ENCODE measurements around the gene NDUFAF8.

The NDUFAF8 gene

GRCh38 chr17:81197409-81197795 is 41.7 kb upstream of the NDUFAF8 start:
- H3K36me3 ChIP-seq (ENCODE audit: low read depth), result peaks cover 10% of the 10 kb centered on the region
- no peaks in the 10 kb centered on the region for H3K4me1 ChIP-seq (ENCODE audit: insufficient read depth, poor library complexity, severe bottlenecking)
- no peak for ATAC-seq (ENCODE audit: low read depth)
- no peak for TF ChIP-seq CTCF (IDR thresholded peaks at IDR 0.05; ENCODE audit: poor library complexity, severe bottlenecking)
- H3K27ac ChIP-seq (ENCODE audit: poor library complexity, severe bottlenecking), result no peak overlapping the region
- H3K27me3 ChIP-seq (ENCODE audit: insufficient read depth, poor library complexity, severe bottlenecking), result no peaks in the 10 kb centered on the region
- H3K4me3 ChIP-seq (ENCODE audit: severe bottlenecking), result no peak overlapping the region
- H3K9me3 ChIP-seq (ENCODE audit: severe bottlenecking), result no peaks in the 10 kb centered on the region
- no peak for DNase-seq (ENCODE audit: low spot score)

DNA sequence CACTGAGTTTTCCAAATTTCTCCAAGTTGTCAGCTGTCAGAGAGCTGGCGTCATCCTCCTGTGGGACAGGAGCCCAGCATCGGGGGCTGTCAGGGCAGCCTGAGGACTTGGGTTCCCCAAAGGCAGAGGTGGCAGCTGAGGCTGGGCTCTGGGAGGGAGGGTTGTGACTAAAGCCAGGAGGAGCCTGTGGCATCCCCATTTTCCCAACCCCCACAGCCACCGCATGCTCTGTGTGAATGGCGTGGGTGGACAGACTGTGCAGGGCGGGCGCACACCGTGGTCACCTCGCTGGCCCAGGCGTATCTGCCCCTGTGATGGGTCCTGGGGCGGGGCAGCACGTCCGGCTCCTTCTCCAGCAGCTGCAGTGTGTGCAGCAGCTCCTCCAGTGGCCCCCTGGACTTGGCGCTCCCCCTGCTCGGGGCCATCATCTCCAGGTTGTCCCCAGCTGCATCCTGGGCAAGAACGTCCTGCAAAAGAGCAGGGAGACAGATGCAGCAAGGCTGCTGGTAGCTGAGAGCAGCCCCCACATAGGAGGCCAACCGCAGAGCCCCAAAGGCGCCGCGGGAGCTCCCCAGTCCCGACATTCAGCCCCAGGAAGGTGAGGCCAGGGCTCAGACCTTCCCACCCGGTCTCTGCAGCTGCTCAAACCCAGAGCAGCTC is 41.2 kb upstream of the NDUFAF8 start:
- H3K27me3 ChIP-seq (ENCODE audit: insufficient read depth, poor library complexity, severe bottlenecking), result no peaks in the 10 kb centered on the region
- ATAC-seq (ENCODE audit: low read depth), result no peak
- peaks cover 10% of the 10 kb centered on the region for H3K36me3 ChIP-seq (ENCODE audit: low read depth)
- no peak overlapping the region for H3K27ac ChIP-seq (ENCODE audit: poor library complexity, severe bottlenecking)
- no peak for DNase-seq (ENCODE audit: low spot score)
- H3K4me1 ChIP-seq (ENCODE audit: insufficient read depth, poor library complexity, severe bottlenecking), result no peaks in the 10 kb centered on the region
- no peak overlapping the region for H3K4me3 ChIP-seq (ENCODE audit: severe bottlenecking)
- H3K9me3 ChIP-seq (ENCODE audit: severe bottlenecking), result no peaks in the 10 kb centered on the region
- no peak for TF ChIP-seq CTCF (IDR thresholded peaks at IDR 0.05; ENCODE audit: poor library complexity, severe bottlenecking)

DNA sequence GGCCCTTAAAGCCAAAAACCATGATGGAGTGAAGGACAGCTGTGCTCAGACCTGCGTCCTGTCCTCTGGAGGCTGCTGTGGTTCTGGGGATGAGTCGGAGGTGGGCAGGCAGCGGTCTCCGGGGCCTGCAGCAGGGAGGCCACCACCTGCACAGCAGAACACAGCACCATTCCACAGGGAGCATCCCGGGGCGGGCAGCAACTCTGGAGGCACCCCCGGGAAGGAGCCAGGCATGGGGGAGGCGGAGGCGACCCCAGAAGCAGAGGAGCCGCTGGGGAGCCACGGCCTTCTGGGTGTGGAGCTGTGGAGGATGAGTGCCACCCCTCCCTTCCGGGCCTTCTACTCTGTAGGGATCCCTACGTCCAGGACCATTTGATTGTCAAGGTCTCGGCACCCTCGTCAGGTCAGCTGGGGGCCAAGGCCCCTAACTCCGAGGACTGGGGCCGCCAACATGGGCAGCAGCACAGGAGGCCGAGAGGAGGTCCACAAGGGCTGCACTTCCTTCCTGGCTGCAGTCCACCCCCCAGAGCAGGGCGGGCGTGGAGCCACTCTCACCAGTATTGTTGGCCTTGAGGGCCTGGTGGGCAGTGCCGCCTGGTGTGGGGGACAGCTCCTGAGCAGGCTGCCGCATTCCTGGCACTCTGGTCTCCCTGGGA is 40.2 kb upstream of the NDUFAF8 start:
- Histone ChIP-seq H3K36me3 (ENCODE audit: low read depth) (peaks cover 10% of the 10 kb centered on the region), H3K4me1 (ENCODE audit: insufficient read depth, poor library complexity, severe bottlenecking) (no peaks in the 10 kb centered on the region), H3K4me3 (ENCODE audit: severe bottlenecking) (no peak overlapping the region), H3K9me3 (ENCODE audit: severe bottlenecking) (no peaks in the 10 kb centered on the region), H3K27ac (ENCODE audit: poor library complexity, severe bottlenecking) (no peak overlapping the region), H3K27me3 (ENCODE audit: insufficient read depth, poor library complexity, severe bottlenecking) (no peaks in the 10 kb centered on the region)
- DNase-seq (ENCODE audit: low spot score) (no peak), ATAC-seq (ENCODE audit: low read depth) (no peak)
- no peak for TF ChIP-seq CTCF (IDR thresholded peaks at IDR 0.05; ENCODE audit: poor library complexity, severe bottlenecking)

GRCh38 chr17:81199482-81199830 is 39.7 kb upstream of the NDUFAF8 start:
- TF ChIP-seq CTCF (IDR thresholded peaks at IDR 0.05; ENCODE audit: poor library complexity, severe bottlenecking), result no peak
- DNase-seq (ENCODE audit: low spot score) (no peak), ATAC-seq (ENCODE audit: low read depth) (no peak)
- Histone ChIP-seq H3K4me3 (ENCODE audit: severe bottlenecking) (no peak overlapping the region), H3K27ac (ENCODE audit: poor library complexity, severe bottlenecking) (no peak overlapping the region), H3K9me3 (ENCODE audit: severe bottlenecking) (no peaks in the 10 kb centered on the region), H3K4me1 (ENCODE audit: insufficient read depth, poor library complexity, severe bottlenecking) (no peaks in the 10 kb centered on the region), H3K27me3 (ENCODE audit: insufficient read depth, poor library complexity, severe bottlenecking) (no peaks in the 10 kb centered on the region), H3K36me3 (ENCODE audit: low read depth) (peaks cover 10% of the 10 kb centered on the region)

DNA sequence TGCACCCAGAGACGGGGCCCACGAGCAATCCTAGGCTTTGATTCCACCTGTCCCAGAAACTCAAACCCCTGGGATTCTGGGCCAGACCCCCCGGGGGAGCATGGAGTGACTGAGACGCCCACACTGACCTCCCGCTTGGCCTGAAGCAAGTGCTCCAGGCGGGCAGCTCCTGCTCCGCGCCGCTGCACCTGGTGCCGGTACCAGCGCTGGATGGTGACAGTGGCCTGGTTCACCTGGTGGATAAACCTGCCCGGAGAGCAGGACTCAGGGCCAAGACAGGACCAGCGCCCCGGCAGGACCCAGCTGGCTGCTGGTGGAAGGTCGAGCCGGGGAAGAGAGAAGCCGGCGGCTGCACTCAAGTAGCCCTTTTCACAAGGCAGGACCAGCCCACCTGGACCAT is 38.9 kb upstream of the NDUFAF8 start:
- no peak for ATAC-seq (ENCODE audit: low read depth)

More for the DNA sequence above, 38.9 kb upstream of the NDUFAF8 start:
- H3K4me1 ChIP-seq (ENCODE audit: insufficient read depth, poor library complexity, severe bottlenecking), result no peaks in the 10 kb centered on the region
- H3K27me3 ChIP-seq (ENCODE audit: insufficient read depth, poor library complexity, severe bottlenecking), result no peaks in the 10 kb centered on the region
- no peak for TF ChIP-seq CTCF (IDR thresholded peaks at IDR 0.05; ENCODE audit: poor library complexity, severe bottlenecking)
- H3K4me3 ChIP-seq (ENCODE audit: severe bottlenecking), result no peak overlapping the region
- no peak overlapping the region for H3K27ac ChIP-seq (ENCODE audit: poor library complexity, severe bottlenecking)
- H3K9me3 ChIP-seq (ENCODE audit: severe bottlenecking), result no peaks in the 10 kb centered on the region
- no peak for DNase-seq (ENCODE audit: low spot score)
- H3K36me3 ChIP-seq (ENCODE audit: low read depth), result peaks cover 13% of the 10 kb centered on the region

Measured in RWPE2 (cell line).